Activated naive CD4-positive, alpha-beta T cell treated with anti-CD3 and anti-CD28 coated beads, Interleukin-2, amount 50 U/mL, for 72 hours (primary cell): ENCODE measurements around the gene ARRB2. TPM values are rescaled to one million over a fixed set of nuclear protein-coding genes. Genes with fewer than 3 reads are reported as not detected.

ENCODE experiments used
- ATAC-seq, 2 donors: fragments of 150-1000 bp; cut with Tn5 transposase; 2 replicates each; pipeline ENCODE4 v1.10.0; 2021; ENCODE audit warnings: mild to moderate bottlenecking in 2 of 2, moderate library complexity in 2 of 2
- DNase-seq, 2 donors: peaks; one replicate each; pipeline ENCODE4 v3.0.0; 2021 to 2022; ENCODE audit warnings: low spot score in 2 of 2
- H3K27ac Mint-ChIP-seq, 2 donors: one replicate each; pipeline ENCODE4 v1.8.0; 2022; ENCODE audit warnings: mild to moderate bottlenecking in 2 of 2, mixed read lengths in 2 of 2
- H3K36me3 Mint-ChIP-seq, 2 donors: one replicate each; pipeline ENCODE4 v1.8.0; 2022; ENCODE audit warnings: mixed read lengths in 2 of 2
- H3K9me3 Mint-ChIP-seq, 2 donors: one replicate each; pipeline ENCODE4 v1.8.0; 2022; ENCODE audit warnings: mixed read lengths in 2 of 2
- total RNA-seq, 2 donors: library from RNA; stranded (reverse); gene quantifications; one replicate each; pipeline ENCODE4 v1.2.3, GENCODE V29; 2022

ARRB2 gene
- total RNA-seq, 2 donors from 2014 or later = 209 to 271 TPM

- no peak for ATAC-seq
- Mint-ChIP-seq H3K27ac (no peak overlapping the region), H3K9me3 (no peaks in the 10 kb centered on the region), H3K36me3 (no peaks in the 10 kb centered on the region)
- DNase-seq = no peak
Measured at GRCh38 chr17:4766723-4767122, 56.3 kb downstream of the ARRB2 start.

- Mint-ChIP-seq H3K36me3 (no peaks in the 10 kb centered on the region), H3K9me3 (no peaks in the 10 kb centered on the region), H3K27ac (no peak overlapping the region)
- DNase-seq = no peak
- ATAC-seq = no peak
Measured at GRCh38 chr17:4768298-4768697, 57.9 kb downstream of the ARRB2 start.

GRCh38 chr17:4769628-4770027 is 59.2 kb downstream of the ARRB2 start:
- ATAC-seq = peak in 1 of 2 donors; percentile 52
- DNase-seq = no peak
- Mint-ChIP-seq H3K36me3 (no peaks in the 10 kb centered on the region), H3K27ac (no peak overlapping the region), H3K9me3 (no peaks in the 10 kb centered on the region)

Other genes with a start within 250 kb of the ARRB2 start
- gene SPNS2, start 211.8 kb upstream of the ARRB2 start, total RNA-seq = under 1 TPM; 0.16 to 0.64 TPM
- 10 to 100 TPM; 62.3 to 71.3 TPM for gene MYBBP1A, start 155.2 kb upstream of the ARRB2 start, total RNA-seq
- gene GGT6, start 150.1 kb upstream of the ARRB2 start, total RNA-seq = not detected
- not detected for gene SMTNL2, start 126.1 kb upstream of the ARRB2 start, total RNA-seq
- gene ALOX15, start 69.0 kb upstream of the ARRB2 start, total RNA-seq = under 1 TPM in 1 of 2 donors, not detected in 1; 0.14 TPM
- gene PELP1, start 6.5 kb upstream of the ARRB2 start, total RNA-seq = 100 to 1,000 TPM in 1 of 2 donors, 10 to 100 TPM in 1; 99.1 to 126 TPM
- 10 to 100 TPM; 22.8 to 24.5 TPM for gene MED11, start 20.8 kb downstream of the ARRB2 start, total RNA-seq
- under 1 TPM; 0.29 to 0.36 TPM for gene ZMYND15, start 29.2 kb downstream of the ARRB2 start, total RNA-seq
- 1 to 10 TPM; 4.9 to 6.1 TPM for gene CXCL16, start 29.3 kb downstream of the ARRB2 start, total RNA-seq
- not detected for gene TM4SF5, start 61.3 kb downstream of the ARRB2 start, total RNA-seq
- gene VMO1, start 75.7 kb downstream of the ARRB2 start, total RNA-seq = under 1 TPM in 1 of 2 donors, not detected in 1; 0.50 TPM
- not detected for gene GLTPD2, start 78.3 kb downstream of the ARRB2 start, total RNA-seq
- 100 to 1,000 TPM; 133 to 135 TPM for gene PSMB6, start 85.5 kb downstream of the ARRB2 start, total RNA-seq
- gene PLD2, start 96.5 kb downstream of the ARRB2 start, total RNA-seq = 10 to 100 TPM; 23.6 to 31.4 TPM
- 10 to 100 TPM; 83.0 to 84.9 TPM for gene MINK1, start 122.7 kb downstream of the ARRB2 start, total RNA-seq
- gene C17orf107, start 188.9 kb downstream of the ARRB2 start, total RNA-seq = 1 to 10 TPM in 1 of 2 donors, under 1 TPM in 1; 0.59 to 2.9 TPM
- under 1 TPM in 1 of 2 donors, not detected in 1; 0.27 TPM for gene CHRNE, start 192.5 kb downstream of the ARRB2 start, total RNA-seq
- not detected for gene GP1BA, start 221.6 kb downstream of the ARRB2 start, total RNA-seq
- gene SLC25A11, start 229.4 kb downstream of the ARRB2 start, total RNA-seq = 10 to 100 TPM; 69.4 to 89.1 TPM
- 100 to 1,000 TPM; 188 to 241 TPM for gene RNF167, start 229.6 kb downstream of the ARRB2 start, total RNA-seq
- gene PFN1, start 237.9 kb downstream of the ARRB2 start, total RNA-seq = 1,000 to 10,000 TPM; 1,929 to 1,966 TPM
- gene ENO3, start 240.5 kb downstream of the ARRB2 start, total RNA-seq = 10 to 100 TPM; 32.1 to 47.9 TPM